Measurements from ENCODE around the gene EXOC3.
"Not testable (repeated sequence)": the region's sequence is repeated elsewhere in the genome, so short reads cannot be mapped to it uniquely, and the experiment has no call there.

EXOC3 gene

DNA sequence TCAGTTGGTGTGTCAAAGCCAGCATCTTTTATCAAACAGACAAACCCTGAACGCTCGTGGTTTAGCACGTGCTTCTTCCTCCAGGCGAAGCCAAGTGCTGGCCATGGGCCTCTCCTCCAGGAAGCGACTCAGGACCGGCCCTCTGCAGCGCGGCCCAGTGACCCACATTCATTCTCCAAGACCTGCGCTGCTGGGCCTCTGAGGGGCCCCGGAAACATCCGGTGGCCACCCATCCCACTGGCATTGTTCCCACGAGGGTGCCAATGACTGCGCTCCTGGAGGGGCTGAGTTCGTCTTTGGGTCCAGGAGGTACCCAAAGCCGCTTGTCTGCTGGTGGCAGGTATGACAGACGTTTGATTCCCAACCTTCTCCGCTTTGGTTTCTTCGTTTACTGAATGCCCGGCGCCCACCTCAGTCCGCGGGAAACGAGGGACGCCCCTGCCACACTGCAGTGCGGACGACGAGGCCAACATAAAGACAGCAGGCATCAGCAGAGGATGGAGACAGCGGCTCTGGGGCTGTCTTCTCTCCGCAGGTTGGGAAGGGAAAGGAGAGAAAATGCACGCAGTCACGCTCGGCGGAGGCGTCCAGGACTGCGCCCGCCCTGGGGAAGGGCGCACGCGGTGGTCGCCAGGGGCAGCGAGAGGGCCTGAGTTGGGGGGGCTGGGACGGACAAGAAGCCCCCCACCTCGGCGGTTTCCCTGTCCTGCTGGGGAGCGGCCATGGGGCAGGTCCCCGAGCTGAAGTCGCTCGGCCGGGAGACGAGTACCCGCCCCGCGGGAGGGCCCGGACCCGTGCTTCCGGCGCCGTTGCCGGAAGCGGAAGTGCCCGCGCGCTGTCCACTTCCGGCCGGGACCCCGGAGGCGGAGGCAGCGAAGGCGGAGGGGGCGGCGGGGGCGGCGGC is at the start of gene EXOC3:
Gene EXOC3, plus strand, starts transcription at position 842 of the 904 bp plus-strand sequence. CDS start 3,030 bp downstream, outside the sequence.
- DNase-seq (ENCODE audit: low read depth in 2 of 2) = peak; percentile 54 to 60

DNA sequence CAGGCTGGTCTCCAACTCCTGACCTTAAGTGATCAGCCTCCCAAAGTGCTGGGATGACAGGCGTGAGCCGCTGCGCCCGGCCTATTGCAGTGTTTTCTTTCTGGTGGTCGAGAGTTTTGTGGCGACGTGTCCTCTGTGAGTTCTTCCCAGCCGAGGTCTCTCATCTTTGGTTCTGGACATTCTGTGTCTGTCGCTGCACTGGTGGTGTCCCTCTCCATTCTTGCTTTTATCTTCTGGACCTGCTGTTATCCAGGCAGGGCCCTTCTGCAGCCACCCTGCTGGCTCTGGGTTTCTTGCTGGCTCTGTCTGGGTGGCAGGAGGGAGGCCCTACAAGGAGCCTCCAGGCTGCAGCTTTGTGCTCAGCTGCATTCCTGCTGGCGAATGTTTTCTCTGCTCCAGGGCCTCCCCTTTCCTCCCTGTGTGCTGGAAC is 49.1 kb upstream of the EXOC3 start:
- no peak for DNase-seq (ENCODE audit: low read depth in 2 of 2)

DNA sequence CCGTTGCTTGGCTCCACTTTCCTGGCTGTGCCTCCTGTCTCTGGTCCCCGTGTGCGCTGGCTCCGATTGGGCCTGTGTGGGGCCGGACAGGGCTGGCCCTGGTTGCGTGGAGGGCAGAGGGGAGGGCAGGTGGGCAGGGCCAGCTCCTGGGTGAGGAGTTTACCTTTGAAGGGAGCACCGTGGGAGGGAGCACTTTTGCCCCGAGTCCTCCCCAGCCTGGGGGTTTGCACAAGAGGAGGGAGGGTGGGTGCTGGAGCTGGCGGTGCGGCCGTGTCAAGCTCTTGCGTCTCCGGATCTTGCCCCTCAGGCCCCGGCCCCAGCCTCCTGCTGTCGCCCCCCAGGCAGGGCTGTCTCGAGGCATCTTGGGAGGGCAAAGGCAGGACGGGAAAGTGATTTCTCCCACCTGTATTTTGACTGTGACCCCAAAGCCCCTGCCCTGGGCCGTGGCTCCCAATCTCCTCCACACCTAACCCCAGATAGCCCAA is 48.3 kb upstream of the EXOC3 start:
- DNase-seq (ENCODE audit: low read depth in 2 of 2) = no peak

DNA sequence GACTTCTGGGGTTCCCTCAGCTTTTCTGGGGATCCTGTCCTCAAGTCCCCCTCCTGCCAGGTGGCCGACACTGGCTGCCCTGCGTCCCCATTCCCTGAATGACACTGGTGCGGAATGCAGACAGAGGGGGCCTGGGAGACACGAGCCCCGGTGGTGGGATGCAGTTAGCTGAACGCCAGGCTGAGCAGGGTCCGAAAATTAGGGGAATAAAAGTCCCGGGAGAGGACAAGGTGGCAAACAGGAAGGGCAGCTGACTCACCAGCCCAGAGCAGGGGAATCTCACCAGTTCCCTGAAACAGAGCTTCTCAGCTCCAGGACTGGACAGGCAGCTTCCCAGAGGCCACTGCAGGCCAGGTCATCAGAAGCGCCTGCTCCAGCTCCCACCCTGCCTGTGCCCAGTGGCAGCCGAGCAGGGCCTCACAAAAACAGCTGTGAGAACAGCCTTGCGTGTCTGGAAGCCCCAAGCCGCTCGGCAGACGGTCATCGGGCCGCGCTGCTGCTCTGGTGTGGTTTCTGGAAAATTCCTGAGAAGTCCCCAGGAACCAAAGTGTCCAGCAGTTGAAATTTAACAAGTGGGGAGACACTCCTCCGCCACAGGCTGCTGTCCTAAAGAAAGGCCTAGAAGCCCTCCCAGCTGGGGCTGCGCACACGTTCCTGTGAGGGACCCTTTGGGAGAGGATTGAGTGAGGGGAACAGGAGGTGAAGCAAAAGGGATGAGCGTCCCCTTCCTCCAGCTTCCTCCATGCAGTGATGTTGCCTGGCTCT is 47.6 kb upstream of the EXOC3 start:
- no peak for DNase-seq (ENCODE audit: low read depth in 2 of 2)

DNA sequence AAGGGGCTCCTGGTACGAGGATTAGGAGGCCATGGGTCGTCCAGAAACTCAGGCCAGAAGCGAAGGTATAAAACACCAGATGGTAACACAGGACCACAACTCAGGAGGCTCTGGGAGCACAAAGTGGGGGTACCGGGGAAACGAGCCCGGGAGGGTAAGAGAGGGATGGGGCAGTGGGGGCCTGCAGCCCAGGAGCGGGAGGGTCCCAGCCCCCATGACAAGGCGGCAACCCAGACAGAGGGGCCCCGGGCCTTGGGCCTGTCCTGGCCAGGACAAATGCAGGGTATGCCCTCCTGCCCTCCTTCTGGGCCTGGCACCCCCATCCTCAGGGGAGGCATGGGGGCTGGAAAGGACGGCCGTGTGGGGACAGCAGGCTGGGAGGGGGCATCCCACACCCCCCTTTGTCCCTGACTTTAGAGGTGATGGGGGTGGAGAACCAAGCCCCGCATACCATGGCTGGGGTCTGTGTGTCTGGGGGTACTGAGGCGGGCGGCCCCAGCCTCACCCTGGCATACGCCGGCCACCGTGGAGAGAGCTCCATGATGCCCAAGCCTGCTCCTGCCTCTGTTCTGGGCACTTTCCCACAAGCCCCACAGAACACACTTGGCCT is 47.0 kb upstream of the EXOC3 start:
- DNase-seq (ENCODE audit: low read depth in 2 of 2) = no peak

DNA sequence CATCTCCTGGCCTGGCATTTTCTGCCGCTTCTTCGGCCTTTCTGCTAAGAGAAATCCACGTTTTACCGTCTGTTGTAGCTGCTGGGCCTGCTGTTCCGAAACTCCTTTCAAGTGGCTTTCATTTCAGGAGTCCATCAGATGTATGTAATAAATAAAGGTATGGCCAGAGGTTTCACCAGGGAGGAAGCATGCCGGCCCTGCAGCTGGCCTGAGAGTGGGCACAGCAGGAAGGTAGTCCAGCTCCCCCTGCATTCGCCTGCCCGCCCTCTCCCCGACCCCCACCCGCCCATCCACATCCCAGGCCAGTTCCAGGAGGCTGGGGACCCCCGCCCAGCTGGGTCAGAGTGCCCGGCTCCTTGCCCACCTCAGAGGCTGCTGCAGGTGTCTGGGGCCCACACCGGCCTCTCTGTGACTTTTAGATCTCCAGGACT is 46.4 kb upstream of the EXOC3 start:
- no peak for DNase-seq (ENCODE audit: low read depth in 2 of 2)

DNA sequence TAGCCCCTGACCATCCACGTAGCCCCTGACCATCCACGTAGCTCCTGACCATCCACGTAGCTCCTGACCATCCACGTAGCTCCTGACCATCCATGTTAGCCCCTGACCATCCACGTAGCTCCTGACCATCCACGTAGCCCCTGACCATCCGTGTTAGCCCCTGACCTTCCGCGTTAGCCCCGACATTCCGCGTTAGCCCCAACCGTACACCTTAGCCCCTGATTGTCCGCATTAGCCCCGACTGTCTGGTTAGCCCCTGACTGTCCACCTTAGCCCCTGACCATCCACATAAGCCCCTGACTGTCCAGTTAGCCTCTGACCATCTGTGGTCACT is 44.9 kb upstream of the EXOC3 start:
- not testable (repeated sequence) for DNase-seq (ENCODE audit: low read depth in 2 of 2)

DNA sequence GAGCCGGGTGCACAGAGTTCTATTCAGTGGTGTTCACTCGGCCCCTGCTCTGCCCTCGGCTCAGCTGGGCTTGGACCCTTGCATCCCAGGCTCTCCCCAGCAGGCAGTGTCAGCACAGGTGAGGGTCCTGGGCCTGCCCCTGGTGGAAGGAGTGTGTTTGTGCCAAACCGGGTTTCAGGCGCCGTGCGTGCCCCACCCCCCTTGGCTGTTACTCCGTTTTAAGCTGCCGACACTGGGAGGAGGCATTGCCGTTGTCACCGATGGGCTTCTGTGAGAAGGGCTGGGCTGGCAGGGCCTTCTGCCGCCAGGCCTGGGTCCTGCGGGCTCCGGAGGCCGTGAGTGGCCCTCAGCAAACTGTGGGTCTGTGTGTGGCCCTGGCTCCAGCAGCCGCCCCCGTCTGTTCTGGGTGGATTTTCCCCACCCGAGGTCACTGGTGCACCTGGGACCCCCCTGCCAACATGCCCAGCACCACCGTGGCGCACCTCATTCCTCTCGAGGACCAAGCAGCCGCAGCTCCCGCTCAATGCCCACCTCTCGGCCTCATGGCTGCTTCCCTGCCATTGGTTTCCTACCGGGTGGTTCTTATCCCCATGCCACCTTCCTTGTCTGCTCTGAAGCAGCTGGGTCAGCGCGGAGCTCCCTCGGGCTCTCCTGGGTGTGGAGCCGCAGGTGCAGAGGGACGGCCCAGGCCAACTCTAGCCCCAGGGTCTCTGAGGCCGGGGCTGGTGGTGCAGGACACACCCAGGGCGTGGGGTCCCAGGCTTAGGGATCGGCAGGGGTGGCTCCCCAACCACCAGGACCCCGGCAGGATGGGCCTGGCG is 44.3 kb upstream of the EXOC3 start:
- no peak for DNase-seq (ENCODE audit: low read depth in 2 of 2)

DNA sequence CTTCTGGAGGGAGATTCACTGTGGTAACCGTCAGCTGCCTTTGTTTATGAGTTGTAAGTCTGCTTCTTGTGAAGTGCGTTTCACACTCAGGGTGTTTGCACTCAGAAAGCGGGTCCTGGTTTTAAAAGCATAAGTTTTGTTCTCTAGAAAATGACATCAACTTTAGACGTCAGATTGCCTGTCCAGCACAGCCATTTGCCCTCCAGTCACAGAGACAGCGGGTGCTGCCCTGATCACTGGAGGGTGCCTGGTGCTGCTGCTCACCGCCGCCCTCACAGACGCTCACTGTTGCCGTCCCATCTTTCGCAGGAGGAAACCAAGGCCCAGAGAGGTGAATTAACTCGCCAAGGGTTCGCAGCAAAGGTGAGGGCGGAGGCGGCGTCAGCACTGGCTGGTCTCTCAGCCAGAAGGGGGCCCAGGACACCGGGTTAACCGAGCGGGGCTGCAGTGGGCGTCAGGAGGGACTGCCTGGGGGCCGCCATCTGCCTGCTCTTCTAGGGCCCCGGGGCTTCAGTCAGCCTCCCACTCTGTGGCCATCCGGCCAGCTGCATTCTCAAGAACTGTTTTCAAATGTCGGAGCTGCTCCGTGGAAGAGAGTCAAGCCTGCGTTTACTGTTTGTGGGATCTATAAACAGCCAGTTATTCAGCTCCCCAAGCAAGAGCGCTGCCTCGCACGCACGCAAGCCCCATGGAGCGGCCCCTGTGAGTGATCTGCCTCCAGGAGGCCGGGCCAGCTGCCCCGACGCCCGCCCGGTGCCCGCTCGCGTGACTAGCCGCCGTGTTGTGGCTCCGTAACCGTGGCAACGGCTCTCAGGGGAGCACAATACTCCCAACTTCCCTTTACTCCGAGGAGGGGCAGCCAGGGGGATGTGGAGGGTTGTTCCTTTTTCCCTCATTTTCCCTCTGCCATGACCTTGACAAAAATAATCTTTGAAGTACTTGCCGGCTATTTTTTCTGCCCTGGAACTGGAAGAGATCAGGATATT is 43.4 kb upstream of the EXOC3 start:
- no peak for DNase-seq (ENCODE audit: low read depth in 2 of 2)

DNA sequence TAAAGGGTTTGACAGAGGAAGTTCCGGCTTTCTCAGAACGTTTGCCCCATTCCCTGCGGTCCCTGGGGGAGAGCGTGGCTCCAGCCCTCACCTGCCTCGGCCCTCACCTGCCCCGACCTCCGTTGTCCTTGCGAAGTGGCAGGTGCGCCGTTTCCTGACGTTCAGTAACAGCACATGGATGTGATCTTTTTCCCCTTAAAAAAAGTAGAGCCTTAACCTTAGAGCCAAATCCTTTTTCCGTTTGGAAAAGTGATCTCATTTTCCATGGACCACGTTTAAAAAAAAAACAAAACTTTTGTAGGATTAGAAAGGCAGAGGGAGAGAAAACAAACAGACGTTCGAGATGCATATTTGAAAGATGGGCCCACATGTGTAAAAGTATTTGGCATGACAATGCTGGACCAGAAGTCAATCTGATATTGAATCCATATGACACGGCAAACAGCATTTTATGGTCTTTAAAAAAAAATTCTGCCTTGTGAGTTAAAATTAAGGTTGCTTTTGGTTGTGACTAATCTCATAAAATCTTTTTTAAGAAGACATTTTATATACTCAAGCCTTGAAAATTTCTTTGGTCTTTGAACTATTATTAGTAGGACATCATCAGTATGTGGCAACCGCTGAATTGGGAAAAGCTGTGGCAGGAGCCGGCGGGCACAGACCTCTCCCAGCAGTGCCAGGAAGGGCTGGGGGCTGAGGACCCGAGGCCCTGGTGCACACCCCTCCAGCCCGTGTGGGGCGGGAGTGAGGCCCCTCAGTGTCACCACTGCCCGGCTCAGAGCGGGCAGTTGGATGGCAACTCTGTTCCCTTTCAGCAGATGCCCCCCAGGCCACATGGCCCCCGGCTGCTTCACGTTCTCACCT is 42.5 kb upstream of the EXOC3 start:
- DNase-seq (ENCODE audit: low read depth in 2 of 2) = no peak

DNA sequence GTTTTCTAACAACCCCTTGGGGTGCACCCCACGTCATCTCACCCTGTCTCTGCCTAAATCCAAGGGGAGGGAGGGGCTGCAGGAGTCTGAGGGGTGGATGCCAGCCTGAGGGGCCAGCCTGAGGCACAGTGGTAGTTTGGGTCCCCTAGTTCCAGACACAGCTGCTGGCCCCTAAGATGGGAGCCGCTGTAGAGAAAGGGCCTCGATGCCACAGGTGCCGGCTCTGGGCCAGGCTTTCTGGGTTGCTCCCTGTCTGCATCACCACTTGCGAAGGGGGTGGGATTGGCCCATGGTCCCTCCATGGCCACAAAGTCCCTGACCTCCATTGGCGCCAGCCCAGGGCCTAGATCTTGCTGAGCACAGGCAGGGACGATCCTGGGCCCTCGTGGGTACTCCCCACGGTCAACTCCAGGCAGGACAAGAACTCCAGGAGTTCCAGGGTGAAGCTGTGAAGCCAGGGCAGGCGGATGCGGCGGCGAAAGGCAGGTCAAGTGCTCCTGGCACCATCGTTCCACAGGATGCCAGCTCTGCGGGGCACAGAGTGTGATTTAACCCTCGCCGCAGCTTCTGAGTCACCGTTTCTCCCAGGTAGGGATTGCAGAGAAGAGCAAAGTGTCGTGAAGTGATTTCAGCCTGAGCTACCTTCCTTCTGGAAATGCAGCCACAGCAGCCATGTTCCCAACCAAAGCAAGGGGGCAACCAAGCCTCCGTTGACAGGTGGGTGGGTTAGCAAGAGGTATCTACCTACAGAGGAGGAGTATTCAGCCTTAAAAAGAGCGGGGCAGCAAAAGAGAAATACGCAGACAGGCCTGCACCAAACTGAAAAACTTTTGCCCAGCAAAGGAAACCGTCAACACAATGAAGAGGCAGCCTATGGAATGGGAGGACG is 41.6 kb upstream of the EXOC3 start:
- DNase-seq (ENCODE audit: low read depth in 2 of 2) = no peak

DNA sequence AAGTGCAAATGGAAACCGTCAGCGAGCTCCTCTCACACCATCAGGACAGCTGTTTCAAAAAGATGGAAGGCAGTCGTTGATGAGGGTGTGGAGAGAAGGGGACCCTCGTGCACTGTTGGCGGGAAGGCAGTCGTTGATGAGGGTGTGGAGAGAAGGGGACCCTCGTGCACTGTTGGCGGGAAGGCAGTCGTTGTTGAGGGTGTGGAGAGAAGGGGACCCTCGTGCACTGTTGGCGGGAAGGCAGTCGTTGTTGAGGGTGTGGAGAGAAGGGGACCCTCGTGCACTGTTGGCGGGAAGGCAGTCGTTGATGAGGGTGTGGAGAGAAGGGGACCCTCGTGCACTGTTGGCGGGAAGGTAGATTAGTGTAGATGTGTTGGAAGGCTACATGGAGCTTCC is 40.8 kb upstream of the EXOC3 start:
- DNase-seq (ENCODE audit: low read depth in 2 of 2) = not testable (repeated sequence)

DNA sequence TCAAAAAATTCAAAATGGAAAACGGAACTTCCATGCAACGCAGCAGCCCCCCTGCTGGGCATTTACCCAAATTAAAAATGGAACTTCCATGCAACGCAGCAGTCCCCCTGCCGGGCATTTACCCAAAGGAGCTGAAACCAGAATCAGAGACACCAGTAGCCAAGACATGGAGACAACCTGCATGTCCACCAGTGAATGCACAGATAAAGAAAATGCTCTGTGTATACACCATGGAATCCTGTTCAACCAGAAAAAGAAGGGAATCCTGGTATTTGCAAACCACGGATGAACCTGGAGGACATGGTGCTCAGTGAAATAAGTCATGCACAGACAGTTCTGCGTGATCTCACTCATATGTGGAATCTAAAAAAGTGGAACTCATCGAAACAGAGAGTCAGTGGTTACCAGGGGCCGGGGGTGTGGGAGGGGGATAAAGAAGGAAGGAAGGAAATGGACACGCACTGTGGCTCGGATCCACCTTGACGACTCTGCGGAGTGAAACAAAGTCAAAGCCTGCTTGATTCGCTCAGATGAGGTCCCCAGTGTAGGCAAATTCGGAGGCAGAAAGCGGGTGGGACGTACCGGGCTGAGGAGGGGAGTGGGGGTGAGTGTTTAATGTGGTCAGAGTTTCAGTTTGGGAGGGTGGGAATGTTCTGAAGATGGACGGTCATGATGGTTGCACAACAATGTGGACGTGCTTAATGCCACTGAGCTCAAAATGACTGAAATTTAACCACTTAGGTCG is 40.2 kb upstream of the EXOC3 start:
- no peak for DNase-seq (ENCODE audit: low read depth in 2 of 2)

DNA sequence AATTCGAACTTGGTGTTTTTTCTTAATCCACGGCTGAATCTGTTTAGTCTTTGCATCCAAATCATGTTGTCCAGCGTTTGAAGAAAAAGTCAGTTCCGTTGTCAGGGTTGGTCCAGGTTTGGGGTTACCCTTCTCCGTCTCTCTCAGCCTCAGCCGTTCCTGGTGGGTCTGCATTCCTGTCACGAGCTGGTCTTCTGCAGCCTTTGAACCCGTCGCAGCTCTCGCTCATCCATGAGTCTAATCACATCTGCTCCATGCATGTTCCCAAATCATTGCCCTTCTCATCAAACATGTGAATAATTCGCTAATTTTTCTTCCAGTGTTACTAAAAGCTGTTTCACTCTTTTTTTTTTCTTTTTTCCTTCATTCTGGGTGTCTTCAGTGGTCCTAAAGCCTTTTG is 39.0 kb upstream of the EXOC3 start:
- no peak for DNase-seq (ENCODE audit: low read depth in 2 of 2)

DNA sequence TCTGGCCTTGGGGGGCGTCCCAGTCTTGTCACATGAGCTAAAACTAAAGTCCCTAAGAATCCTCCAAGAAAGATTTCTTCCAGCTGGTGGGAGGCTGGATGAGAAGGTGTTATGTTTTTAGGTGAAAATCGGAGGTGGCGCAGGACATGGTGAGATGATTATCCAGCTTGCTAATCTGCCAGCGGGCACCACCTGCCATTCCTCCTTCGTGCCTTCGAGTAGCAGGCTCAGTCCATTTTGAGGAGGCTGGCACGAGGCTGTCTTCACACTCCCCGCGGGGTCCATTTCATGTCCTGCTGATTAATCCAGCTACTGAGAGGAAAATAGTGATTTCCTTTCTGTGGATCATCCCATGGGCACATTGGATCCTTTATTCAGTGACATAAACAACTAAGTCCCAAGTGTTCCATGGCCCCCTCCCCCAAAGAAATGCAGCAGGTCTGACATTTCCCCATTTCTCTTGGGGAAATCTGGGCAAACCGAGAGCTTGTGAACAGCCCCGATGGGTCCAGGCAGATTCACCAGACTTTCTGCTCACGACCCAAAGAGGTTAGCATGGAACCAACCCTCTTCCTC is 38.2 kb upstream of the EXOC3 start:
- no peak for DNase-seq (ENCODE audit: low read depth in 2 of 2)

DNA sequence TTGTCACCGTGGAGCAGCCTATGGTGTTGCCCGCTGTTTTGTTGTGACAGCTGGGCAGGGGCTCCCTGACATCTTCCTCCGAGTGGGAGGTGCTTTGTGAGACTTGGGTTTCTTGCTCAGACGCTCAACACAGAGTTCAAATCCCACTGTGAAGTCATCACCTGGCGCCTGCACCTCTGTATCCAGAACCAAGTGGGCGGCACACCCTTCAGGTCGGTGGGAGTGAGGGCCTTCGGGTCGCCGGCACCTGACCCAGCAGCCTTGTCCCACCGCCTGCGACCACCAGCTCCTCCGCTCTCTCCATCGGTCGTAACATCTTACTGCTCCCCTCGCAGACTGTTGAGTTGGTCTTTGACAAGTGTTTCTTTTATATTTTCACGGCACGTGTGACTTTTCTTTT is 37.6 kb upstream of the EXOC3 start:
- DNase-seq (ENCODE audit: low read depth in 2 of 2) = no peak

DNA sequence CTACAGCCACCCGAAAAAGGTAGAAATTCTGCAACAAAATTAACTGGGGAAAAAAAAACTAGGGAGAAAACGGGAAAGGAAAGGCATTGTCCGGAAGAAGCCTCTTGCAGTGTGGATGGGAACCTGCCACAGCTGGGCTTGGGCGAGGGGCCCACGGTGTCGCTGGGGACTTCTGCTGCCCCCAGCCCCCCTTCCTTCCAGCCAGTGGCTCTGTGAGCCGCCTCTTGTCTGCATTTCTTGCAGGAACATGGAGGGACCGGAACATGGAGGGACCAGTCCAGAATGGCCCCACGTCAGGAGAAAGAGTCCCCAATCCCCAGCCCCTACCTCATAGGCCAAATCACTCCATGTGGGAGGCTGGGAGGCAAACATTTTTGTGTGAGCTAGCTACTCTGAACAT is 36.9 kb upstream of the EXOC3 start:
- DNase-seq (ENCODE audit: low read depth in 2 of 2) = no peak
